Mesangial cell (primary cell): ENCODE data around the gene OR2D3. TPM values are rescaled to one million over a fixed set of nuclear protein-coding genes. Genes with fewer than 3 reads are reported as not detected.

Source experiments
- total RNA-seq: library from RNA; depleted of rRNA; stranded (reverse); fragments of >200 nt; gene quantifications from 2 replicates; pipeline ENCODE4 v1.2.3, GENCODE V29; 2015

Gene OR2D3, protein sequence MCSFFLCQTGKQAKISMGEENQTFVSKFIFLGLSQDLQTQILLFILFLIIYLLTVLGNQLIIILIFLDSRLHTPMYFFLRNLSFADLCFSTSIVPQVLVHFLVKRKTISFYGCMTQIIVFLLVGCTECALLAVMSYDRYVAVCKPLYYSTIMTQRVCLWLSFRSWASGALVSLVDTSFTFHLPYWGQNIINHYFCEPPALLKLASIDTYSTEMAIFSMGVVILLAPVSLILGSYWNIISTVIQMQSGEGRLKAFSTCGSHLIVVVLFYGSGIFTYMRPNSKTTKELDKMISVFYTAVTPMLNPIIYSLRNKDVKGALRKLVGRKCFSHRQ
- total RNA-seq: not detected in 2 replicates

DNA sequence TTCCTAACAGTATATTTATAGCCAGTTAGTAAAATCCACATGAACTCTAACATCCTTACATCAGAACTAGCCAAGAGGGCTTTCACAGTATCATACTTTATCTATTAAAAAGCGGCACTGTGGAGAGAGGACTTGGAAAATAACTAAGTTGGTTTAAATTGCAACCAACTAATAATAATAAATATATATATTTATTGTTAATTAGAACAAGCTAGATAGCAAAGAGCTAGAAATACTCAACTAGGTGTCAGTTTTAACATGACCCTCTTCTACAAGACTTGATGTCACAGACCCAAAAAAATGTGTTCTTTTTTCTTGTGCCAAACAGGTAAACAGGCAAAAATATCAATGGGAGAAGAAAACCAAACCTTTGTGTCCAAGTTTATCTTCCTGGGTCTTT lies at the start of gene OR2D3:
Gene OR2D3, plus strand, starts transcription at position 301 of the 400 bp plus-strand sequence. Its CDS starts 0 bp downstream, at position 301.

DNA sequence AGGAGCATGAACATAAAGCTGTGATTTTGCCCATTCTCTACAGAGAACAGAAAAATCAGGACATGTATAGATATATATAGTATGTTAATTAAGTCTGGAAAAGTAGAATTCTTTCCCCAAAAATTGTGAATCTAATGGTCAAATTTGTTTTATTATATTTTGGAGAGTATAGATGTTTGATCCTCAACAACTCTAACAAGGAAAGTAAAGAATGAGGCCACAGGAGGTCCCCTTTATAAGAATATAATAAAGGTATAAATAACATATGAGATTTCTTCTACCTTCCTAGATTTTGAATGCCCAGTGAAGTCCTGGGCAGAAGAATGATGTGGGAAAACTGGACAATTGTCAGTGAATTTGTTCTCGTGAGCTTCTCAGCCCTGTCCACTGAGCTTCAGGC lies 44.5 kb upstream of the OR2D3 start, which contains the start of gene OR10A4:
Gene OR10A4, plus strand, starts transcription at position 301 of the 400 bp plus-strand sequence. Its CDS starts 23 bp downstream, at position 324.

DNA sequence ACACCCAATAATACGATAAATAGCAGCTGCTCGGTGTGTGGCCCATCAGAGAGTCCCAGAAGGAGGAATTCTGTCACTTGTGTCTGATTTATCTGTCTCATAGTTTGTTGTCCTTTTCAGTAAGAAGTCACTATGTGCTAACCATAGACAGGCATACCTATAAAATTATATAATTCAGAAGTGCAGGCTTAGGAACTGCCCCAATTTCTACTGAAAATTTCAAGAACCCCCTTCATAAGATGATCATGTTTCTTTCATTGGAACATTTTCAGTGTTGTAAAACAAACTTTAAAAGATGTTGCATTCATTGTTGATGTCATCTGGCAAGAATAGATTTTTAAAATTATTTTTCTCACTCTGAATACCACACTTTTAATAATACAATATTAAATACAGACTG lies 28.4 kb upstream of the OR2D3 start, which contains the start of gene OR2D2:
Gene OR2D2, minus strand, starts transcription at position 101 of the 400 bp plus-strand sequence. Its CDS starts 0 bp downstream, at position 101.

DNA sequence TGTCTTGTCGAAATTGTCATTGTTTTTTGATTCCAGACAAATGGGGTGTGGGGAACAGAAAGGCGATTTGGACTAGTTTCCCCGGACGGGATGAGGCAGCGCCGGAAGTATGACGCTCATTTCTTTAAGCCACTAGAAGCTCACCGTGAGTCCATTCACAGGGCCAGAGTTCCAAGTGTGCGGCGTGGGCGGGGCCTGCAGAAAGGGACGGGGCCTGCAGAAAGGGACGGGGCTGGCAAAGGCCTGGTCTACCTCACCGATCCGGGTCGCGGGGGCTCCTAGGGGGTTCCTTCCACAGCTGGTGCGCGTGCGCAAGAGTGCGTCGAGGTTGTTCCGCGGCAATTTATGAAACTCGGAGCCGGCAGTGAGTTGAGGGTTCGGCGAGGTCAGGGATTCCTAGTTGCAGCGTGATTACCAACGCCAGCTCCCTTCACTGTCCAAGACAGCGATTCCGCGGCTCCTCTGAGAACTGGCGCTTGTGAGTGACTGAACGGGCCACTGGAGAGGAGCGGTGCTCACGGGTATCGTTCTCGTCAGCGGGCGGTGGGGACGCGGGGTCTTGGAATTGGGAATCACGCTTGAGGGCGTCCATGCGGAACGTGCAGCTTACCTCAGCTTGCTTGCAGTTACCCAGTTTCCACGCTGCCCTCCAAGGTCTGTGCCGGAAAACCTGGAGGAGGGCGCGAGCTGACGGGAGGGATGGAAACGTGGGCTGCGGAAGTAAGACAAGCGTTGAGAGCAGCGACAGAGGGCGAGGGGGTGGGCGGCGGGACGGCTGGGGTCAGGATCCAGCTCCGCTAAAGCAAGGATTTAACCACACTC lies 5.6 kb downstream of the OR2D3 start, which contains the start of gene ZNF215:
Gene ZNF215, plus strand, starts transcription at position 219 of the 822 bp plus-strand sequence. CDS start 5,847 bp downstream, outside the sequence.

Other genes starting within 250 kb of the OR2D3 start
- gene MRPL17, start 237.7 kb upstream of the OR2D3 start, total RNA-seq: 33.7 and 54.8 TPM in 2 replicates
- gene OR2AG2, start 149.0 kb upstream of the OR2D3 start, total RNA-seq: under 0.01 and 0.13 TPM in 2 replicates
- not detected in 2 replicates for gene OR2AG1, start 138.0 kb upstream of the OR2D3 start, total RNA-seq
- not detected in 2 replicates for gene OR6A2, start 121.3 kb upstream of the OR2D3 start, total RNA-seq
- gene OR10A5, start 75.3 kb upstream of the OR2D3 start, total RNA-seq: not detected in 2 replicates
- not detected in 2 replicates for gene OR10A2, start 57.9 kb upstream of the OR2D3 start, total RNA-seq
- gene OR10A4, start 44.4 kb upstream of the OR2D3 start, total RNA-seq: not detected in 2 replicates
- gene OR2D2, start 28.5 kb upstream of the OR2D3 start, total RNA-seq: not detected in 2 replicates
- gene ZNF215, start 5.4 kb downstream of the OR2D3 start, total RNA-seq: 2.0 and 2.3 TPM in 2 replicates
- gene ZNF214, start 99.3 kb downstream of the OR2D3 start, total RNA-seq: 0.65 and 1.5 TPM in 2 replicates
- gene NLRP14, start 99.5 kb downstream of the OR2D3 start, total RNA-seq: not detected in 2 replicates
- not detected in 2 replicates for gene RBMXL2, start 168.0 kb downstream of the OR2D3 start, total RNA-seq